HL-60/S4 treated with phorbol 12-myristate 13-acetate at 8.2 ng/mL for 4 days and 3 days (cell line): ENCODE measurements around the gene METRN.

Source experiments
- in situ Hi-C: fragments of 300-500 bp; cut with MboI; formaldehyde crosslinking; loops from 2 replicates; pipeline ENCODE4 v1.15.0; 2022; ENCODE audit warnings: low sequenced_read_pairs

The METRN gene

DNA sequence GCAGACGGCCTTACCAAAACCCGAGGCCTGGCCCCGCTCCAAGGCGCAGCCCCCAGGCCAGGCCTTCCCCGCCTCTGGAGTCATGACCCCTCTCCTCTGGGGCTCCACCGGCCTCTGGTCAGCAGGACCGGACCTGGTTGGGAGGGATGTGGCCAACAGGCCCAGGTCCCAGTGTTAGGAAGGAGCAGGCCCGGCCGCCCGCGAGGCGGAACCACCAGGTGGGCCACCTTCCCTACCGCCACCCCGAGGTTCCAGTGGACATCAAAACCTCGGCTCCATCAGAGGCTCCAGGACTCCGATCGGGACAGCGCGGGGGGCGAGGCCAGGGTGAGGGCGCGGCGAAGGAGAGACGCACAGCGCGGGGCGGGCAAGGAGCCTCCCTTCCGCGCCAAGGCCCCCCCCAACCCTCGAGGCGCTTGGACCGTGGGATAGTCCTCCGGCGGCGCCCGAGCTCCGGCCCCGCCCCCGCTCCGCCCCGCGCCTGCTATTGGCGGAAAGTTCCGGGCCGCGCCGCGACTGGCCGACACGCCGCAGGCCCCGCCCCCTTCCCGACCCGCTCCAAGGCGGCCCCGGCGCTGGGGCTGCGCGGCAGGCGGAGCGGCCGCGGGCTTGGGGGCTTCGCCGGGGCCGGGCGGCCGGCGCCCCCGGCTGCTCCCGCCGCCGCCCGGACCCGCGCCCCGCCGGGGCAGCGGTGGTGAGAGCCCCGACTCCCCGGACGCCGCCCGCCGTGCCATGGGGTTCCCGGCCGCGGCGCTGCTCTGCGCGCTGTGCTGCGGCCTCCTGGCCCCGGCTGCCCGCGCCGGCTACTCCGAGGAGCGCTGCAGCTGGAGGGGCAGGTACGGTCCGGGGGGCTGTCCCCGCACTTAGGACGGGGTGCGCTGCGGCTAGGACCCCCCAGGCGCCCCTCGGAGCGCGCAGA lies at the start of gene METRN:
Gene METRN, plus strand, starts transcription at position 561 of the 919 bp plus-strand sequence. Its CDS starts 172 bp downstream, at position 733.
- in situ Hi-C loops = no loop called here

DNA sequence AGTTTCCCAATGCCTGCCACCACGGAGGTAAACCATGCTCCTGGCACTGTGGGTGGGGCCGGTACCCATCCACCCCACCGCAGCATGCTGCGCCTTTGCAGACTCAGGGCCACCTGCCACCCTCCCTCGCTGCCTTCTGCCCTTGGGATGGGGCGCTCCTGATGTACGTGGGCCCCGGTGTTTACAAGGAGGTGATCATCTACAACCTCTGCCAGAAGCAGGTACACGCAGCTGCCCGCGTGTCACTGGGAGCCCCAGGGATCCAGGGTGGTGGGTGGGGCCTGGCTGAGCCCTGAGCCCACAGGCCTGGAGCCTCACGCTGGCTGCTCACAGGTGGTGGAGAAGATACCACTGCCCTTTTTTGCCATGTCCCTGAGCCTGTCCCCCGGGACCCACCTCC lies 48.3 kb upstream of the METRN start:
- in situ Hi-C loops = no loop called here

GRCh38 chr16:667113-667779 lies 47.7 kb upstream of the METRN start:
- in situ Hi-C loops = no loop called here

GRCh38 chr16:667780-668518 lies 47.0 kb upstream of the METRN start, which contains the start of gene RHOT2:
RHOT2 (plus strand) TSS chr16:668132; CDS start chr16:668200, 68 bp downstream.
- in situ Hi-C loops = no loop called here

DNA sequence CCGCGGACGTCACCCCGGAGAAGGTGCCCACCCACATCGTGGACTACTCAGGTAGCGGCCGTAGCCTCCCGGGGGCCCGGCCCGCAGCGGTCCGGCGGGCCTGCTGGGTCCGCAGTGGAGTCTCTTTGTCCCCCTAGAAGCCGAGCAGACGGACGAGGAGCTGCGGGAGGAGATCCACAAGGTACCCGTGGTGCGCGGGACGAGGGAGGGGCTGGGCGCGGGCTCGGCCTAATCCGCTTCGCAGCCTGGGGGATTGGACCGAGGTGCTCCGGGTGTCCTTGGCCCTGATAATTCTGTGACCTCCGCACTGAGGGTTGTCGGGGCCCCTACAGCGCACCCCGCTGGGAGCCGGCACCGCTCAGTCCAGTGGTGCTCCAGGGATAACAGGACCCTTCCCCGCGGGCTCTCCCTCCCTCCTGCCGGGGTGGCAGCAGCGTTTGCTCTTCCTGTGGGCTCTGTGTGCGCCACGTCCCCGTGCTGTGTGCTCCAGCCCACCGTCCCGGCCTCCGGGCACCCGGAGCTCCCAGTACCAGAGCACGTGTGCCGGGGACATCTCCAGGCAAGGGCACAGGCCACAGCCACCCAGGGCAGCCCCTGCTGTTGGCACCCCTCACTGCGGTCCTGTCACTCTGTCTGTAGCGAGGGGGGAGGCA lies 46.3 kb upstream of the METRN start:
- in situ Hi-C loops = no loop called here

- in situ Hi-C loops = no loop called here
Measured at GRCh38 chr16:669666-670065, 45.3 kb upstream of the METRN start.

- in situ Hi-C loops = no loop called here
Measured at GRCh38 chr16:670485-671352, 44.2 kb upstream of the METRN start.

GRCh38 chr16:671353-672131 lies 43.4 kb upstream of the METRN start:
- in situ Hi-C loops = no loop called here

- in situ Hi-C loops = no loop called here
Measured at GRCh38 chr16:672371-672770, 42.5 kb upstream of the METRN start.

GRCh38 chr16:672851-673250 lies 42.1 kb upstream of the METRN start:
- in situ Hi-C loops = no loop called here

DNA sequence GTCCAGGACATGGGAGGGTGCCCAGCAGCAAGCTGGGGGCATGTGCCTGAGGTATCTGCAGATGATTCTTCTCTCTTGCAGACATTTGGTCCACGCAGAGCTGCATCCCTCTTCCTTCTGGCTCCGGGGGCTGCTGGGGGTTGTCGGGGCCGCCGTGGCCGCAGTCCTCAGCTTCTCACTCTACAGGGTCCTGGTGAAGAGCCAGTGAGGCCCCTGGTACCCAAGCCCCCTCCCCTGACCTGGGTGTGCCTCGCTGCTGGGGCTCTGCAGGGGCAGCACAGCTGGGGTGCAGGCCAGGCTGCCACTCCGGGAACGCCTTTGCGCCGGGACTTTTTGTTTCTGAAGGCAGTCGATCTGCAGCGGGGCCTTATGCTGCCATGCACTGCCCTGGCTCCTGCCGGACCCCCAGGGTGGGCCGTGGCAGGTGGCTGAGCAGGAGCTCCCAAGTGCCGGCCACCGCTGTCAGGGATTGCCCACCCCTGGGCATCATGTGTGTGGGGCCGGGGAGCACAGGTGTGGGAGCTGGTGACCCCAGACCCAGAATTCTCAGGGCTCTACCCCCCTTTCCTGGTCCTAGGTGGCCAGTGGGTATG lies 41.4 kb upstream of the METRN start:
- in situ Hi-C loops = no loop called here

DNA sequence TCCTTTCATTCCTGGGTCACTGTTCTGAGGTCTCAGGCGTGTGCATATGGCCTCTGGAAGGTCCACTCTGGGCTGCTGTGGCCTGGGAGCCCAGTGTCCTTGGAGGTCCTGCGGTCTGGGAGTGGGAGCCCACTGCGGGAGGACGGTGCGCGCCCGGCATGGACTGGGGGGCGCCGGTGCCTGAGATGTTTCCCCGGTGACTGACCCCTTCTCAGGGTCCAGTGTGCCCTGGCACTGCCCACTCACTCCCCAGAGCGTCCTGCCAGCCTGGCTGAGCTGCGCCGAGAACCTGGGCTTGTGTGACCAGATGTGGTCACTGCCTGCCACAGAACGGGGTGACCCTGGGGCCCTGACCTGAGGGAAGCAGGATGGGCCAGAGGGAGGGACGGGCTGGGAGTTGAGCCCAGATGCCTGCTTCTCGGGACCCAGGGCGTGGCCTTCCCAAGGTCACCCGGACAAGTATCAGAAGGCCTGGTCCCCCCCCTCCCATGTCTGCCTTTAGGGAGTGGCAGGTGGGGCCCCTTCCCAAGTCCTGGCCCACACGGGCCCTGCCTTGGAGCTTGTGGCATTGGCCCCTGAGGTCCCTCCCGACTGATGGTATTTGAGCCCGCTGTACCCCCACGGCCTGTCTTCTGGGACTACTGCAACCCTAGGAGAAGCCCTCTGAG lies 40.6 kb upstream of the METRN start:
- in situ Hi-C loops = no loop called here

DNA sequence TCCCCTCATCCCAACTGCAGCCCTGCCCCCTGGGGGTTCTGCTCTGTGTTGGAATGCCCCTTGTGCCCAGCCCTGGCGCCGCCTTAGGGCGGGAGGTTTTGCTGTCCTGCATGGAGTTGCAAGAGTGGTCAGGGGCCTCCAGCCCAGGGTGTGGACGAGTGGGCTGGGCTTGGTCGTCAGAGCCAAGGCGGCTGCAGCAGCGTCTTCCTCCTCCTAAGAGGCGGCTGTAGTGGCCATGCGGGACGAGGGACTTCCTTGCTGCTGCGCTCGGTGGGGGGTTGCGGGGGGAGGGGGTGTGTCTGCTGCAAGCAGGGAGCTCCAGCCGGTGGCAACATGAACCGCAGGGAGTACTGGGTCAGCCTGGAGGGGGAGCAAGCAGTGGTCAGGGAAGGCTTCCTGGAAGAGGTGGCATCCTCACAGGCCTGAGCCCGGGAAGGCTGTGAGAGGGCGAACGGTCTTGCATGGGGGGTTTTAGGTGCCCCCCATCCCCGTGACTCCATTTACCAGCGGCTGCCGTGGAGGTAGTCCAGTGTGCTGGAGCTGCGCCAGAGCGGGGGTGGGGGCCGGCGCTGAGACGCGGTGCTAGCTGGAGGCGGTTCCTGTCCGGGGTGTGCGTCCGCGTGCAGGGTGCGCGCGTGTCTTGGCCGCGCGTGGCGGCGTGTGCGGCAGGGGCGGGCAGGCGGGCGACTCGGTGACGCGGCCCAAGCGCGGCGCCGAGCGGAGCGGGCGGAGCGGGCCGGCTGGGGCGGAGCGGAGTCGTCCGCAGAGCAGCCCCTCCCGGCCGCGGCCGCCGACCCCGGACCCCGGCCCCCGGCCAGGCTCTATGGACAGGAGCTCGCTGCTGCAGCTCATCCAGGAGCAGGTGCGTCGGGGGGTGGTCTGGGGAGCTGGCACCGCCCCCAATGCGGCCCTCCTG lies 39.7 kb upstream of the METRN start, which contains the start of gene RHBDL1:
Gene RHBDL1, plus strand, starts transcription at position 704 of the 916 bp plus-strand sequence. Its CDS starts 120 bp downstream, at position 824.
- in situ Hi-C loops = no loop called here

GRCh38 chr16:675884-676564 lies 38.9 kb upstream of the METRN start:
- in situ Hi-C loops = no loop called here

GRCh38 chr16:676565-676902 lies 38.4 kb upstream of the METRN start:
- in situ Hi-C loops = no loop called here

DNA sequence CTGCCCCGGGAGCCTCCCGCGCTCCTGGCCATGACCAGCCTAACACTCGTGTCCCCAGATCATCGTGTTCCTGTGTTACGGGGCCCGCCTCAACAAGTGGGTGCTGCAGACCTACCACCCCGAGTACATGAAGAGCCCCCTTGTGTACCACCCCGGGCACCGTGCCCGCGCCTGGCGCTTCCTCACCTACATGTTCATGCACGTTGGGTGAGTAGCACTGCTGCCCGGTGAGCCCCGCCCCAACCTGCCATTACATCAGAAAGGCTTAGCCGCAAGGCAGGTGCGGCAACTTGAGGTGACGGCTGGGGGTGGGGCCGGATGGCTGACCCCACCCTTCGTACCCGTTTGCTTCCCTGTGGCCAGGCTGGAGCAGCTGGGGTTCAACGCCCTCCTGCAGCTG lies 38.0 kb upstream of the METRN start:
- in situ Hi-C loops = no loop called here
